WTC11 (cell line): ENCODE measurements around the gene POLDIP3.
"Not testable (repeated sequence)": the region's sequence is repeated elsewhere in the genome, so short reads cannot be mapped to it uniquely, and the experiment has no call there.

Source experiments
- ATF2 ChIP-seq: sonication (generic); formaldehyde crosslinking; IDR thresholded peaks from 2 replicates; pipeline ENCODE4 v1.8.1; 2022; ENCODE audit warnings: low read depth, missing genetic modification reagents, borderline replicate concordance
- ELF4 ChIP-seq: sonication (generic); formaldehyde crosslinking; IDR thresholded peaks from 2 replicates; pipeline ENCODE4 v1.8.1; 2022; ENCODE audit warnings: low read depth, mild to moderate bottlenecking, moderate library complexity, missing genetic modification reagents
- EMX1 ChIP-seq: fragments of 250-450 bp; sonication (Bioruptor Pico); IDR thresholded peaks from 2 replicates; pipeline ENCODE4 v1.8.0; 2021; ENCODE audit warnings: mild to moderate bottlenecking
- GRHL2 ChIP-seq: fragments of 250-450 bp; sonication (Bioruptor Pico); IDR thresholded peaks from 2 replicates; pipeline ENCODE4 v1.8.0; 2022; ENCODE audit warnings: mild to moderate bottlenecking, moderate library complexity; ENCODE audit not compliant: insufficient replicate concordance, severe bottlenecking
- SP1 ChIP-seq: sonication (generic); formaldehyde crosslinking; conservative IDR thresholded peaks from 2 replicates; pipeline ENCODE4 v1.8.1; 2022; ENCODE audit warnings: missing genetic modification reagents
- TEAD1 ChIP-seq: sonication (generic); formaldehyde crosslinking; IDR thresholded peaks from 2 replicates; pipeline ENCODE4 v1.8.0; 2022; ENCODE audit warnings: mild to moderate bottlenecking, missing genetic modification reagents
- ZNF232 ChIP-seq: sonication (generic); formaldehyde crosslinking; IDR thresholded peaks from 2 replicates; pipeline ENCODE4 v1.8.0; 2022; ENCODE audit warnings: mild to moderate bottlenecking, missing genetic modification reagents
- TF ChIP-seq, protein P1 (sequence below): fragments of 200-600 bp; IDR thresholded peaks from 2 replicates; pipeline ENCODE4 v1.8.0; 2022; ENCODE audit warnings: antibody characterized with exemption
- TF ChIP-seq, protein P2 (sequence below): sonication (generic); formaldehyde crosslinking; IDR thresholded peaks from 2 replicates; pipeline ENCODE4 v1.8.0; 2022; ENCODE audit warnings: mild to moderate bottlenecking, missing genetic modification reagents

DNA sequence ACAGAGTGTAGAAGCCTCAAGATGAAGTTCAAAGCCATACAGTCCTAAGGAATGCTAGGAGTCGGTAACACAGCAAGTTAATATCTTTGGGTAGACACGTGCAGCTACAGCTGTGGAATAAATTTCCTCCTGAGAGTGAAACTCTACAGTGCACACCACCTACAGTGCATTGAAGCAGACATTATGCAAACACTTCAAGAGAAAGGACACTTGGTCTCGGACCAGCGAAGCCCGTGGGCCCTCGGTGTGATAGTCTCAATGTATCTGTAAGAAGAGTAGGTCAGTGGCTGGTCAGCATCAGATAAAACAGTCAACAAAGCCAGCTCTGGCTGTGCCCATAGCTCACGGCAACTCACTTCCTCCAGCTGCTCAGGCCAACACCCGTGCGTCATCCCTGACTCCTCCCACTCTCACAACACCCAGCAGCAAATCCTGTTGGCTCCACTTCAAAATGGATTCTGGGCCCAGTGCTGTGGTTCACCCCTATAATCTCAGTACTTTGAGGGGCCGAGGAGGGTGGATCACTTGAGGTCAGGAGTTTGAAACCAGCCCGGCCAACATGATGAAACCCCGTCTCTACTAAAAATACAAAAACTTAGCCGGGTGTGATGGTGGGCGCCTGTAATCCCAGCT lies 77.4 kb downstream of the POLDIP3 start:
- TF ChIP-seq, protein P1, sequence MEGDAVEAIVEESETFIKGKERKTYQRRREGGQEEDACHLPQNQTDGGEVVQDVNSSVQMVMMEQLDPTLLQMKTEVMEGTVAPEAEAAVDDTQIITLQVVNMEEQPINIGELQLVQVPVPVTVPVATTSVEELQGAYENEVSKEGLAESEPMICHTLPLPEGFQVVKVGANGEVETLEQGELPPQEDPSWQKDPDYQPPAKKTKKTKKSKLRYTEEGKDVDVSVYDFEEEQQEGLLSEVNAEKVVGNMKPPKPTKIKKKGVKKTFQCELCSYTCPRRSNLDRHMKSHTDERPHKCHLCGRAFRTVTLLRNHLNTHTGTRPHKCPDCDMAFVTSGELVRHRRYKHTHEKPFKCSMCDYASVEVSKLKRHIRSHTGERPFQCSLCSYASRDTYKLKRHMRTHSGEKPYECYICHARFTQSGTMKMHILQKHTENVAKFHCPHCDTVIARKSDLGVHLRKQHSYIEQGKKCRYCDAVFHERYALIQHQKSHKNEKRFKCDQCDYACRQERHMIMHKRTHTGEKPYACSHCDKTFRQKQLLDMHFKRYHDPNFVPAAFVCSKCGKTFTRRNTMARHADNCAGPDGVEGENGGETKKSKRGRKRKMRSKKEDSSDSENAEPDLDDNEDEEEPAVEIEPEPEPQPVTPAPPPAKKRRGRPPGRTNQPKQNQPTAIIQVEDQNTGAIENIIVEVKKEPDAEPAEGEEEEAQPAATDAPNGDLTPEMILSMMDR = not testable (repeated sequence)
- not testable (repeated sequence) for TF ChIP-seq ZNF232 (CRISPR knock-in tag); ATF2 (CRISPR knock-in tag); TEAD1 (CRISPR knock-in tag); EMX1; ELF4 (CRISPR knock-in tag); SP1 (CRISPR knock-in tag); GRHL2 (CRISPR knock-in tag)
- TF ChIP-seq, protein P2, sequence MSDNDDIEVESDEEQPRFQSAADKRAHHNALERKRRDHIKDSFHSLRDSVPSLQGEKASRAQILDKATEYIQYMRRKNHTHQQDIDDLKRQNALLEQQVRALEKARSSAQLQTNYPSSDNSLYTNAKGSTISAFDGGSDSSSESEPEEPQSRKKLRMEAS = not testable (repeated sequence)
